ENCODE results near the gene C12orf76. TPM values are rescaled to one million over a fixed set of nuclear protein-coding genes. Genes with fewer than 3 reads are reported as not detected.

The C12orf76 gene
- total and polyA plus RNA-seq, 2 of the 13 experiments (the other 11 are each of a cell fraction or from before 2014, with no cell fraction given) = 15.8 to 38.4 TPM

DNA sequence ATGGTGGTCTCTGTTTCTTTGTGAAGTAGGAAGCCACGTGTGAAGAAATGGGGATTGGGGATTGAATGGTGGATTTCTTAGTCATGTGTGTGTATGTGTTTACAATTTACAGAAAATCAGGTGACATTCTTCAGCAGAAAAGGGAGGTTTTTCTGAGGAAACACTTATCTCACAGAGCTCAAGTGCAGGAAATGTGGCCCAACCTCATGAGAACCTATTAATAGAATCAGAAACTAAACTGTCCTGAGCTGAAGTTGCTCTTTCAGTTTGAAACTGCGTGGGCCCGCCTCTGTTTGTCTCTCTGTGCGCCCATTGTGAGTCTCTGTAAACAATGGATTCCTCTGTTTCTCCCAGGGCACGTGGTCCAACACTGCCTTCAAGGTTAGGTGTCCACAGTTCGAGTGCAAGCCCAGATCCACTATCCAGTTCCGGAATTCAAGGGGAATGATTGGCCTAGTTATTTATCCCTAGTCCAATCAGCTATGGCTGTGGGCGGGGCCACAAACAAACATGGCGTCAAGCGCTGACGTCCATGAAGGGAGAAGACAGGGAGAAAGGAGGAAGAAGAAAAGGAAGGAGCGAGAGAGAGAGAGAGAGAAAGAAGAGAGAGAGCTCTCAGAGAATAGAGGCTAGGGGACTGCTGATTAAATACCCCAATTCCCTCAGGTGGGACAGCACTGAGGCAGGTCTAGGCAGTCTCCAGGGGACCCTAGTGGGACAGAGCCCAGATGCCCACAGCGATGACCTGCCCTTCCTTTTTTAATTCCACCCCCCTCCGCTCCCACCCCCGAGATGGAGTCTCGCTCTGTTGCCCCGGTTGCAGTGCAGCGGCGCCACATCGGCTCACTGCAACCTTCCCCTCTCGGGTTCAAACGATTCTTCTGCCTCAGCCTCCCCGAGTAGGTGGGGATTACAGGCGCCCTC is 31.4 kb upstream of the C12orf76 start (continued):
- TF ChIP-seq PAXIP1 (CRISPR knock-in tag; conservative IDR thresholded peaks at IDR 0.05) (peak; percentile 76), SNAI1 (CRISPR knock-in tag; IDR thresholded peaks at IDR 0.05; ENCODE audit: borderline replicate concordance) (peak; percentile 43; the same call in 1 of the 2 replicates), HOXD1 (CRISPR knock-in tag; IDR thresholded peaks at IDR 0.05) (no peak), THAP11 (CRISPR knock-in tag; IDR thresholded peaks at IDR 0.05) (peak; percentile 74), ZBED4 (CRISPR knock-in tag; IDR thresholded peaks at IDR 0.05; ENCODE audit: borderline replicate concordance) (peak; percentile 97), ZSCAN22 (CRISPR knock-in tag; IDR thresholded peaks at IDR 0.05) (no peak), ESRRA (CRISPR knock-in tag; IDR thresholded peaks at IDR 0.05; ENCODE audit: low read depth) (peak; percentile 62; the same call in 1 of the 2 replicates), ZNF530 (CRISPR knock-in tag; IDR thresholded peaks at IDR 0.05; ENCODE audit: low read depth) (no peak), CCDC6 (CRISPR knock-in tag; IDR thresholded peaks at IDR 0.05) (no peak; the same call in 1 of the 2 replicates), HNRNPH1 (optimal IDR thresholded peaks at IDR 0.05; ENCODE audit: low read depth, low read length) (no peak)
- TF ChIP-seq, protein P1, sequence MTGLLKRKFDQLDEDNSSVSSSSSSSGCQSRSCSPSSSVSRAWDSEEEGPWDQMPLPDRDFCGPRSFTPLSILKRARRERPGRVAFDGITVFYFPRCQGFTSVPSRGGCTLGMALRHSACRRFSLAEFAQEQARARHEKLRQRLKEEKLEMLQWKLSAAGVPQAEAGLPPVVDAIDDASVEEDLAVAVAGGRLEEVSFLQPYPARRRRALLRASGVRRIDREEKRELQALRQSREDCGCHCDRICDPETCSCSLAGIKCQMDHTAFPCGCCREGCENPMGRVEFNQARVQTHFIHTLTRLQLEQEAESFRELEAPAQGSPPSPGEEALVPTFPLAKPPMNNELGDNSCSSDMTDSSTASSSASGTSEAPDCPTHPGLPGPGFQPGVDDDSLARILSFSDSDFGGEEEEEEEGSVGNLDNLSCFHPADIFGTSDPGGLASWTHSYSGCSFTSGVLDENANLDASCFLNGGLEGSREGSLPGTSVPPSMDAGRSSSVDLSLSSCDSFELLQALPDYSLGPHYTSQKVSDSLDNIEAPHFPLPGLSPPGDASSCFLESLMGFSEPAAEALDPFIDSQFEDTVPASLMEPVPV (CRISPR knock-in tag; IDR thresholded peaks at IDR 0.05) = 0 out of 2 replicates have a peak, but pooled peaks have one; percentile 45
- TF ChIP-seq, protein P2, sequence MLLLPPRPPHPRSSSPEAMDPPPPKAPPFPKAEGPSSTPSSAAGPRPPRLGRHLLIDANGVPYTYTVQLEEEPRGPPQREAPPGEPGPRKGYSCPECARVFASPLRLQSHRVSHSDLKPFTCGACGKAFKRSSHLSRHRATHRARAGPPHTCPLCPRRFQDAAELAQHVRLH (CRISPR knock-in tag; IDR thresholded peaks at IDR 0.05; ENCODE audit: borderline replicate concordance, low read depth) = peak; percentile 88
- TF ChIP-seq, protein P3, sequence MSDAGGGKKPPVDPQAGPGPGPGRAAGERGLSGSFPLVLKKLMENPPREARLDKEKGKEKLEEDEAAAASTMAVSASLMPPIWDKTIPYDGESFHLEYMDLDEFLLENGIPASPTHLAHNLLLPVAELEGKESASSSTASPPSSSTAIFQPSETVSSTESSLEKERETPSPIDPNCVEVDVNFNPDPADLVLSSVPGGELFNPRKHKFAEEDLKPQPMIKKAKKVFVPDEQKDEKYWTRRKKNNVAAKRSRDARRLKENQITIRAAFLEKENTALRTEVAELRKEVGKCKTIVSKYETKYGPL (CRISPR knock-in tag; IDR thresholded peaks at IDR 0.05) = 0 out of 2 replicates have a peak, but pooled peaks have one; percentile 27

All from HepG2 (cell line).